WTC11 (cell line): Measurements from ENCODE around the gene ZNF526.

Source experiments
- CREB1 ChIP-seq: sonication (generic); formaldehyde crosslinking; IDR thresholded peaks from 2 replicates; pipeline ENCODE4 v1.8.0; 2023; ENCODE audit warnings: mild to moderate bottlenecking, missing genetic modification reagents
- IRF2 ChIP-seq: sonication (generic); formaldehyde crosslinking; IDR thresholded peaks from 2 replicates; pipeline ENCODE4 v1.8.0; 2022; ENCODE audit warnings: low read depth, missing genetic modification reagents, borderline replicate concordance
- ZNF317 ChIP-seq: sonication (generic); formaldehyde crosslinking; IDR thresholded peaks from 2 replicates; pipeline ENCODE4 v1.8.1; 2023; ENCODE audit warnings: low read depth, mild to moderate bottlenecking, moderate library complexity, missing genetic modification reagents, borderline replicate concordance
- ZNF423 ChIP-seq: fragments of 250-450 bp; sonication (Bioruptor Pico); IDR thresholded peaks from 2 replicates; pipeline ENCODE4 v2.1.2; 2022; ENCODE audit warnings: mild to moderate bottlenecking, moderate library complexity
- TF ChIP-seq, protein P1 (sequence below): fragments of 200-600 bp; IDR thresholded peaks from 2 replicates; pipeline ENCODE4 v1.8.0; 2022; ENCODE audit warnings: antibody characterized with exemption

DNA sequence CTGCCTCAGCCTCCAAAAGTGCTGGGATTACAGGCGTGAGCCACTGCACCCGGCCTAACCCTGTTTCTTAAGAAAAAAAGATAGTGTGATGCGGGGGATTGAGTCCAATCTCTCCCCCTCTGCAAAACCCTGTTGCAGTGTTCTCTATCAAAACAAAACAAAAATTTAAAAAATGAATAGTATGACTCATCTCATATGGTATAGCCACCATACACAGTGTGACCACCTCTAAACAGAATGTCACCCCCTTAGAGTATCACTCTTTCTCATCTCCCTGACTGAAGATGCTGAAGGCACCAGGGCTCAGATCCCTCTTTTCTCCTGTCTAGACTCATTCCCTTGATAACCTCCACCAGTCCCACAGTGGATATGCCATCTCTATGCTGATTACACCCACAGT is 41.7 kb downstream of the ZNF526 start:
- TF ChIP-seq, protein P1, sequence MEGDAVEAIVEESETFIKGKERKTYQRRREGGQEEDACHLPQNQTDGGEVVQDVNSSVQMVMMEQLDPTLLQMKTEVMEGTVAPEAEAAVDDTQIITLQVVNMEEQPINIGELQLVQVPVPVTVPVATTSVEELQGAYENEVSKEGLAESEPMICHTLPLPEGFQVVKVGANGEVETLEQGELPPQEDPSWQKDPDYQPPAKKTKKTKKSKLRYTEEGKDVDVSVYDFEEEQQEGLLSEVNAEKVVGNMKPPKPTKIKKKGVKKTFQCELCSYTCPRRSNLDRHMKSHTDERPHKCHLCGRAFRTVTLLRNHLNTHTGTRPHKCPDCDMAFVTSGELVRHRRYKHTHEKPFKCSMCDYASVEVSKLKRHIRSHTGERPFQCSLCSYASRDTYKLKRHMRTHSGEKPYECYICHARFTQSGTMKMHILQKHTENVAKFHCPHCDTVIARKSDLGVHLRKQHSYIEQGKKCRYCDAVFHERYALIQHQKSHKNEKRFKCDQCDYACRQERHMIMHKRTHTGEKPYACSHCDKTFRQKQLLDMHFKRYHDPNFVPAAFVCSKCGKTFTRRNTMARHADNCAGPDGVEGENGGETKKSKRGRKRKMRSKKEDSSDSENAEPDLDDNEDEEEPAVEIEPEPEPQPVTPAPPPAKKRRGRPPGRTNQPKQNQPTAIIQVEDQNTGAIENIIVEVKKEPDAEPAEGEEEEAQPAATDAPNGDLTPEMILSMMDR: no peak
- TF ChIP-seq ZNF317 (CRISPR knock-in tag): no peak
- TF ChIP-seq IRF2 (CRISPR knock-in tag): no peak
- no peak for TF ChIP-seq CREB1 (CRISPR knock-in tag)
- TF ChIP-seq ZNF423 (CRISPR knock-in tag): no peak
